H9 (cell line): Measurements from ENCODE around the gene LMF1. TPM values are rescaled to one million over a fixed set of nuclear protein-coding genes. Genes with fewer than 3 reads are reported as not detected.

Source experiments
- DNase-seq: peaks from one replicate; pipeline ENCODE4 v3.0.0-alpha.2; 2017
- H2AFZ ChIP-seq: one replicate; pipeline ENCODE4 v1.6.1; 2013; ENCODE audit warnings: mild to moderate bottlenecking, low read length, control low read depth, moderate library complexity
- H2AK5ac ChIP-seq: 2 replicates; pipeline ENCODE4 v1.6.1; 2013; ENCODE audit warnings: low read length, control low read depth, mixed read lengths; ENCODE audit not compliant: insufficient read length
- H2BK120ac ChIP-seq: one replicate; pipeline ENCODE4 v1.6.1; 2013; ENCODE audit warnings: low read depth, mild to moderate bottlenecking, low read length, control low read depth, inconsistent platforms; ENCODE audit not compliant: poor library complexity, severe bottlenecking
- H2BK12ac ChIP-seq: 2 replicates; pipeline ENCODE4 v1.6.1; 2013; ENCODE audit warnings: low read length, control low read depth, mixed read lengths, low read depth; ENCODE audit not compliant: insufficient read length
- H2BK15ac ChIP-seq: 2 replicates; pipeline ENCODE4 v1.6.1; 2013; ENCODE audit warnings: low read depth, low read length, control low read depth
- H2BK20ac ChIP-seq: one replicate; pipeline ENCODE4 v1.6.1; 2013; ENCODE audit warnings: low read depth, mild to moderate bottlenecking, low read length, control low read depth, inconsistent platforms; ENCODE audit not compliant: poor library complexity, severe bottlenecking
- H2BK5ac ChIP-seq: 2 replicates; pipeline ENCODE4 v1.6.1; 2013; ENCODE audit warnings: low read length, control low read depth, mixed read lengths; ENCODE audit not compliant: insufficient read length
- H3K14ac ChIP-seq: 2 replicates; pipeline ENCODE4 v1.6.1; 2013; ENCODE audit warnings: low read length, control low read depth; ENCODE audit not compliant: insufficient read depth
- H3K18ac ChIP-seq: 2 replicates; pipeline ENCODE4 v1.6.1; 2013; ENCODE audit warnings: low read depth, mild to moderate bottlenecking, mixed read lengths, low read length, control low read depth; ENCODE audit not compliant: insufficient read length
- H3K23ac ChIP-seq: 2 replicates; pipeline ENCODE4 v1.6.1; 2013; ENCODE audit warnings: low read length, control low read depth, mixed read lengths, low read depth; ENCODE audit not compliant: insufficient read length
- H3K23me2 ChIP-seq: 2 replicates; pipeline ENCODE4 v1.6.1; 2013; ENCODE audit warnings: low read depth, mild to moderate bottlenecking, mixed read lengths, low read length, control low read depth; ENCODE audit not compliant: insufficient read length, poor library complexity, severe bottlenecking
- H3K27ac ChIP-seq: 2 replicates; pipeline ENCODE4 v1.5.1; 2013; ENCODE audit warnings: low read length, control low read depth, mixed read lengths, low read depth; ENCODE audit not compliant: insufficient read length
- H3K27me3 ChIP-seq: 2 replicates; pipeline ENCODE4 v1.6.1; 2013; ENCODE audit warnings: low read length, control low read depth, inconsistent platforms; ENCODE audit not compliant: insufficient read depth
- H3K4ac ChIP-seq: 2 replicates; pipeline ENCODE4 v1.6.1; 2013; ENCODE audit warnings: low read depth, mild to moderate bottlenecking, control low read depth, inconsistent platforms, low read length, moderate library complexity
- H3K4me1 ChIP-seq: 2 replicates; pipeline ENCODE4 v1.6.1; 2013; ENCODE audit warnings: low read length, control low read depth, inconsistent platforms; ENCODE audit not compliant: insufficient read depth
- H3K4me2 ChIP-seq: 2 replicates; pipeline ENCODE4 v1.6.1; 2013; ENCODE audit warnings: low read length, control low read depth, mixed read lengths; ENCODE audit not compliant: insufficient read length, insufficient read depth
- H3K56ac ChIP-seq: 2 replicates; pipeline ENCODE4 v1.6.1; 2013; ENCODE audit warnings: low read depth, mild to moderate bottlenecking, mixed read lengths, low read length, control low read depth; ENCODE audit not compliant: insufficient read length
- H3K79me1 ChIP-seq: 2 replicates; pipeline ENCODE4 v1.6.1; 2013; ENCODE audit warnings: low read depth, mild to moderate bottlenecking, moderate library complexity, low read length, control low read depth, inconsistent platforms; ENCODE audit not compliant: insufficient read depth, poor library complexity, severe bottlenecking
- H3K79me2 ChIP-seq: 2 replicates; pipeline ENCODE4 v1.6.1; 2013; ENCODE audit warnings: low read length, control low read depth, inconsistent platforms; ENCODE audit not compliant: insufficient read depth
- H3K9ac ChIP-seq: 2 replicates; pipeline ENCODE4 v1.6.1; 2013; ENCODE audit warnings: low read length, control low read depth, mixed read lengths; ENCODE audit not compliant: insufficient read length; ENCODE audit errors: extremely low read depth
- H3K9me3 ChIP-seq: one replicate; pipeline ENCODE4 v1.6.1; 2013; ENCODE audit warnings: low read depth, low read length, inconsistent platforms; ENCODE audit not compliant: control insufficient read depth
- H3T11ph ChIP-seq: one replicate; pipeline ENCODE4 v1.6.1; 2013; ENCODE audit warnings: mild to moderate bottlenecking, low read length, control low read depth, inconsistent platforms
- H4K20me1 ChIP-seq: one replicate; pipeline ENCODE4 v1.6.1; 2013; ENCODE audit not compliant: control insufficient read depth, insufficient read length, insufficient read depth
- H4K5ac ChIP-seq: 2 replicates; pipeline ENCODE4 v1.6.1; 2013; ENCODE audit warnings: low read depth, mild to moderate bottlenecking, mixed read lengths, low read length, control low read depth; ENCODE audit not compliant: insufficient read length
- H4K8ac ChIP-seq: replicated peaks from 2 replicates; pipeline ENCODE4 v1.6.1; 2013; ENCODE audit warnings: low read length, control low read depth, mixed read lengths, low read depth; ENCODE audit not compliant: insufficient read length
- H4K91ac ChIP-seq: 2 replicates; pipeline ENCODE4 v1.6.1; 2013; ENCODE audit warnings: low read depth, mild to moderate bottlenecking, moderate library complexity, mixed read lengths, low read length, control low read depth; ENCODE audit not compliant: insufficient read length
- H3K27ac Mint-ChIP-seq, 3 experiments: 2 replicates in 2 of 3; 3 replicates in 1 of 3; pipeline ENCODE4 v1.8.0; 2020 to 2021; ENCODE audit warnings: mixed read lengths in 3 of 3, mild to moderate bottlenecking in 1 of 3, moderate library complexity in 1 of 3
- H3K27me3 Mint-ChIP-seq: 2 replicates; pipeline ENCODE4 v1.8.0; 2021; ENCODE audit warnings: low read depth, mild to moderate bottlenecking, moderate library complexity, mixed read lengths
- H3K36me3 Mint-ChIP-seq, 3 experiments: 2 replicates in 2 of 3; 3 replicates in 1 of 3; pipeline ENCODE4 v1.8.0; 2020 to 2021; ENCODE audit warnings: low read depth in 3 of 3, mixed read lengths in 3 of 3; ENCODE audit not compliant: insufficient read depth in 1 of 3
- H3K4me1 Mint-ChIP-seq, 2 experiments: 2 replicates each; pipeline ENCODE4 v1.8.0; 2020; ENCODE audit warnings: mixed read lengths in 2 of 2
- H3K4me3 Mint-ChIP-seq, 2 experiments: 2 replicates in 1 of 2; 3 replicates in 1 of 2; pipeline ENCODE4 v1.8.0; 2020 to 2021; ENCODE audit warnings: mild to moderate bottlenecking in 2 of 2, mixed read lengths in 2 of 2, moderate library complexity in 1 of 2
- H3K9me3 Mint-ChIP-seq, 2 experiments: 2 replicates in 1 of 2; 3 replicates in 1 of 2; pipeline ENCODE4 v1.8.0; 2020; ENCODE audit warnings: mild to moderate bottlenecking in 2 of 2, mixed read lengths in 2 of 2, moderate library complexity in 1 of 2
- CTCF ChIP-seq: fragments of 200-600 bp; sonication (generic); conservative IDR thresholded peaks from 3 replicates; pipeline ENCODE4 v1.8.0; 2021; ENCODE audit warnings: antibody characterized with exemption, mild to moderate bottlenecking
- WGBS: extraction: QIAGEN DNeasy Blood & Tissue Kit; methylation state at CpG from one replicate; pipeline ENCODE4 v1.1.7; 2013; ENCODE audit warnings: missing lambda C conversion rate, low lambda C conversion rate, mixed read lengths; ENCODE audit not compliant: insufficient read length; ENCODE audit errors: extremely low coverage; 5-methylcytosine and 5-hydroxymethylcytosine counted together
- total RNA-seq: library from RNA; stranded (reverse); gene quantifications from 2 replicates; pipeline ENCODE4 v1.2.1, GENCODE V29; 2021

Gene LMF1
- total RNA-seq, 1 experiment from 2014 or later, result 7.1 TPM

- Histone ChIP-seq H3K9me3 (no peaks in the 10 kb centered on the region), H3K9ac (no peak overlapping the region), H3K23ac (no peak overlapping the region), H3K56ac (no peak overlapping the region), H2AFZ (no peak overlapping the region), H3K27ac (no peak overlapping the region), H3K14ac (no peak overlapping the region), H3K79me1 (no peaks in the 10 kb centered on the region), H2BK20ac (no peak overlapping the region), H4K5ac (no peak overlapping the region), H4K20me1 (no peaks in the 10 kb centered on the region), H2AK5ac (no peak overlapping the region), H3T11ph (no peak overlapping the region), H3K4me2 (no peak overlapping the region), H3K4me1 (no peaks in the 10 kb centered on the region), H3K4ac (no peak overlapping the region), H4K91ac (no peak overlapping the region), H2BK5ac (no peak overlapping the region), H3K79me2 (no peaks in the 10 kb centered on the region), H3K23me2 (peaks cover 10% of the 10 kb centered on the region), H2BK15ac (no peak overlapping the region), H2BK12ac (no peak overlapping the region), H2BK120ac (no peak overlapping the region), H3K18ac (no peak overlapping the region), H4K8ac (no peak overlapping the region), H3K27me3 (peaks cover 12% of the 10 kb centered on the region; the same call in 1 of the 2 replicates)
- DNase-seq, result no peak
- no peaks in the 10 kb centered on the region for H3K9me3 Mint-ChIP-seq
- no peak overlapping the region for H3K4me3 Mint-ChIP-seq
- peaks cover 29% of the 10 kb centered on the region for H3K27me3 Mint-ChIP-seq
- H3K36me3 Mint-ChIP-seq, result peaks cover 0 to 2% (median 0%) of the 10 kb centered on the region in 3 experiments; a peak in 2 of 7 replicates
- H3K4me1 Mint-ChIP-seq, result peaks cover 3 to 8% of the 10 kb centered on the region in 2 experiments; a peak in 2 of 4 replicates
- WGBS, result no CpG with 5 or more reads among the region's 22 CpGs
- no peak for TF ChIP-seq CTCF
- H3K27ac Mint-ChIP-seq, result no peak overlapping the region
Measured at GRCh38 chr16:984121-984694, 13.4 kb upstream of the LMF1 start.
